Endometrial microvascular endothelial cells (primary cell): Measurements from ENCODE around the gene CDH13. TPM values are rescaled to one million over a fixed set of nuclear protein-coding genes. Genes with fewer than 3 reads are reported as not detected.

Experiments
- in situ Hi-C: cut with HindIII; loops from 2 replicates; pipeline ENCODE4 v1.10.0; 2017; ENCODE audit warnings: low sequenced_read_pairs, low pct_unique_long_range_greater_than_20kb; ENCODE audit errors: inconsistent ontology term
- total RNA-seq: library from RNA; depleted of rRNA; stranded (reverse); fragments of >200 nt; gene quantifications from one replicate; pipeline ENCODE4 v1.2.3, GENCODE V29; 2015; ENCODE audit errors: inconsistent ontology term

CDH13 gene
- total RNA-seq, 1 donor from 2014 or later: 75.5 TPM

GRCh38 chr16:83588070-83588469, 961.3 kb downstream of the CDH13 start:
- in situ Hi-C loops: no loop called here

- in situ Hi-C loops: no loop called here
Measured at GRCh38 chr16:83589576-83589975, 962.8 kb downstream of the CDH13 start.

- in situ Hi-C loops: no loop called here
Measured at GRCh38 chr16:83592778-83593177, 966.0 kb downstream of the CDH13 start.

- in situ Hi-C loops: no loop called here
Measured at GRCh38 chr16:83599789-83600462, 973.2 kb downstream of the CDH13 start.

- in situ Hi-C loops: no loop called here
Measured at GRCh38 chr16:83602761-83603722, 976.3 kb downstream of the CDH13 start.

- in situ Hi-C loops: no loop called here
Measured at GRCh38 chr16:83603723-83604570, 977.2 kb downstream of the CDH13 start.

GRCh38 chr16:83606486-83607030, 979.8 kb downstream of the CDH13 start:
- in situ Hi-C loops: no loop called here

GRCh38 chr16:83609178-83609577, 982.4 kb downstream of the CDH13 start:
- in situ Hi-C loops: no loop called here

- in situ Hi-C loops: no loop called here
Measured at GRCh38 chr16:83615141-83615952, 988.6 kb downstream of the CDH13 start.

- in situ Hi-C loops: no loop called here
Measured at GRCh38 chr16:83615953-83616350, 989.2 kb downstream of the CDH13 start.

GRCh38 chr16:83619381-83620150, 992.8 kb downstream of the CDH13 start:
- in situ Hi-C loops: no loop called here

GRCh38 chr16:83622010-83622409, 995.2 kb downstream of the CDH13 start:
- in situ Hi-C loops: no loop called here

GRCh38 chr16:83623091-83623730, 996.4 kb downstream of the CDH13 start:
- in situ Hi-C loops: no loop called here

GRCh38 chr16:83623892-83624291, 997.1 kb downstream of the CDH13 start:
- in situ Hi-C loops: no loop called here

- in situ Hi-C loops: no loop called here
Measured at GRCh38 chr16:83624429-83625120, 997.8 kb downstream of the CDH13 start.

- in situ Hi-C loops: no loop called here
Measured at GRCh38 chr16:83626204-83626603, 999.4 kb downstream of the CDH13 start.
